ENCODE results near the gene TMEM114.

TMEM114 gene

DNA sequence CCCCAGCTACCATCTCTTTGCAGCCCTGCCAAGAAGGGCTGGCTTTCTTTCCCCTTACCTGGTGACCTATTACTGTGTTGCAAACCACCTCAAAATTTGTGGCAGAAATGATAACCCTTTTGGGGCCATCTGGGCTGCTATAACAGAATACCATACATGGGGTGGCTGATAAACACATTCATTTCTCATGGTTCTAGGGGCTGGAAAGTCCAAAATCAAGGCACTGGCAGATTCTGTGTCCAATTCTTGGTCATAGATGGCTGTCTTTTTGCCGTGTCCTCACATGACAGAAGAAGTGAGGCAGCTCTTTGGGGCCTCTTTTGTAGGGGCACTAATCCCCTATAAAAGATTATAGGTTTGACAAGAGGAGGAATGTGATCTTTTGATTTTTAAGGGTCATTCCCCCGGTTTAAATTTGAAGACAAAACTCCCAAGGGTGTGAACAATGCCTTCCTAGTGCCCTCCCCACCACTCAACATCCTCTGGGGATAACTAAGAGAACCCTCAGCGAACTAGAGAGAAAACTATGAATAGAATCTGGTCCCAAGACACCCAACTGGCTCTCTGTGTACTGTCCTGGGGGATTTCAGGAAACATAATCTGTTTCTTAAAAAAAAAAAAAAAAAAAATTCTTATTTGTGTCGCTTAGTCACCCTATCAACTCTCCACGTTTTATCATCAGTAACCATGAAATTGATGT is 29.5 kb upstream of the TMEM114 start:
- in situ Hi-C loops (cut with HindIII; ENCODE audit: low pct_ligation_motif_present, low pct_unique_long_range_greater_than_20kb, low sequenced_read_pairs): no loop called here
- DNase-seq: no peak

GRCh38 chr16:8614435-8615029 is 24.2 kb upstream of the TMEM114 start:
- in situ Hi-C loops (cut with HindIII; ENCODE audit: low pct_ligation_motif_present, low pct_unique_long_range_greater_than_20kb, low sequenced_read_pairs): no loop called here
- DNase-seq: no peak

- no peak for DNase-seq
- in situ Hi-C loops (cut with HindIII; ENCODE audit: low pct_ligation_motif_present, low pct_unique_long_range_greater_than_20kb, low sequenced_read_pairs): no loop called here
These were observed 21.7 kb upstream of the TMEM114 start for GRCh38 chr16:8611886-8612600.

DNA sequence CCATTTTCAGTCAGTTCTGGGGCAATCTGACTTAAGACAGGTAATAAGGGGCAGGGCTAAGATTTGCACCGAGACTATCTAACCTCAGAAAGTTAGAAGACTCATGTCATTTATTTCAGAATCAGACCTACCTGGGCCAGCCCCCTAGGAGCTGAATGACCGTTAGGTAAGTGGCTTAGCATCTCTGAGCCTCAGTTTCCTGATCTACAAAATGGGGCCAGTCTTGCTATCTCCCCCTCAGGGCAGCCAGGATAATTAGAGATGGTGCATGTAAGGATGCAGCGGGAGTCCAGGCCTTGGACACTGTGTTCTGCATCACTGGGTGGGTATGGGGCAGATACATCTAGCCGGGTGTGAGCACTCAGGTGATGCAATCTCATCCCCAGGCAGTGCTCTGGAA is 20.8 kb upstream of the TMEM114 start:
- in situ Hi-C loops (cut with HindIII; ENCODE audit: low pct_ligation_motif_present, low pct_unique_long_range_greater_than_20kb, low sequenced_read_pairs): no loop called here
- no peak for DNase-seq

- DNase-seq: no peak
- in situ Hi-C loops (cut with HindIII; ENCODE audit: low pct_ligation_motif_present, low pct_unique_long_range_greater_than_20kb, low sequenced_read_pairs): no loop called here
These were observed 16.9 kb upstream of the TMEM114 start for GRCh38 chr16:8607214-8607613.

- in situ Hi-C loops (cut with HindIII; ENCODE audit: low pct_ligation_motif_present, low pct_unique_long_range_greater_than_20kb, low sequenced_read_pairs): no loop called here
- DNase-seq: no peak
These were observed 15.2 kb upstream of the TMEM114 start for GRCh38 chr16:8605554-8605953.

GRCh38 chr16:8600144-8600775 is 9.9 kb upstream of the TMEM114 start:
- DNase-seq: no peak
- in situ Hi-C loops (cut with HindIII; ENCODE audit: low pct_ligation_motif_present, low pct_unique_long_range_greater_than_20kb, low sequenced_read_pairs): no loop called here

DNA sequence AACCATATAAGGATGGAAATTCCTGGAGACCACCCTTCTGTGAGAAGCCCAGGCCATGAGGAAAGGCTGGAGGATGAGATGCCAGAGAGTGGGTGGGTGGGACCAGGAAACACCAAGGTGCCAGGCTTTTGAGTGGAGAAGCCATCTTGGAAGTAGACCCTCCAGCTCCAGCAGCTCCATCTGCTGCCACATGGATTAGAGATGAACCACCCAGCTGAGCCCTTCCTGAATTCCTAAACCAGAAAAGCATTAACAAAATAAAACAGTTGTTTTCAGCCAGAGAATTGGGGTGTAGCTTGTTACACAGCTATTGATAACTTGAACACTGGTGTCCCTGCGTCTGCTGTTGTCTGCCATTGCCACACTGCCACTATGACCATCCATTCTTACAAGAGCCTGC is 6.3 kb upstream of the TMEM114 start:
- no peak for DNase-seq
- in situ Hi-C loops (cut with HindIII; ENCODE audit: low pct_ligation_motif_present, low pct_unique_long_range_greater_than_20kb, low sequenced_read_pairs): no loop called here

- no peak for DNase-seq
- in situ Hi-C loops (cut with HindIII; ENCODE audit: low pct_ligation_motif_present, low pct_unique_long_range_greater_than_20kb, low sequenced_read_pairs): no loop called here
These were observed 5.5 kb upstream of the TMEM114 start for GRCh38 chr16:8595783-8596182.

DNA sequence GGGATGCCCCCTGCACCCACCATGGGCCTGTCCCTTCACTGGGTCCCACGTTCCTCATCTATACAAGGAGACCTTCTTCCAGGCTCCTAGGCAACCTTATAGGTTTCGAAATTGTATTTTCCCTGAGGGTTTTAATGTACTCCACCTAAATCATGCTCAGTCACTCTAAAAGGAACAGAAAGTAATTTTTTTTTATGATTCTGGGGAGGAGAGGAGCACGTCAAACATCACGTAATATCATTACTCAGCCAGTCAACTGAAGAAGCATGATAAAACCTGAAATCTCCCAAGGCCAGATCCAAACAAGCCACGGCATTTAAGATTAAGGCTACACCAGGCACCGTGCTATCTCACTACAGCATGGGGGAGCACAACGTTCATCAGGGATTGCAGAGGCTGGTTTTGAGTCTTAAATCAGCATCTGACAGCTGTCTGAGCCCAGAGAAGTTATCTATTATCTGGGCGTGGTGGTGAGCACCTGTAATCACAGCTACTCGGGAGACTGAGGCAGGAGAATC is 3.9 kb upstream of the TMEM114 start:
- no peak for DNase-seq
- in situ Hi-C loops (cut with HindIII; ENCODE audit: low pct_ligation_motif_present, low pct_unique_long_range_greater_than_20kb, low sequenced_read_pairs): no loop called here

- DNase-seq: no peak
- in situ Hi-C loops (cut with HindIII; ENCODE audit: low pct_ligation_motif_present, low pct_unique_long_range_greater_than_20kb, low sequenced_read_pairs): no loop called here
These were observed 1.1 kb upstream of the TMEM114 start for GRCh38 chr16:8591451-8591850.

GRCh38 chr16:8590811-8591210 is 500 bp upstream of the TMEM114 start:
- in situ Hi-C loops (cut with HindIII; ENCODE audit: low pct_ligation_motif_present, low pct_unique_long_range_greater_than_20kb, low sequenced_read_pairs): no loop called here
- DNase-seq: no peak

- DNase-seq: no peak
- in situ Hi-C loops (cut with HindIII; ENCODE audit: low pct_ligation_motif_present, low pct_unique_long_range_greater_than_20kb, low sequenced_read_pairs): no loop called here
These were observed 1.0 kb downstream of the TMEM114 start for GRCh38 chr16:8589057-8589899.

DNA sequence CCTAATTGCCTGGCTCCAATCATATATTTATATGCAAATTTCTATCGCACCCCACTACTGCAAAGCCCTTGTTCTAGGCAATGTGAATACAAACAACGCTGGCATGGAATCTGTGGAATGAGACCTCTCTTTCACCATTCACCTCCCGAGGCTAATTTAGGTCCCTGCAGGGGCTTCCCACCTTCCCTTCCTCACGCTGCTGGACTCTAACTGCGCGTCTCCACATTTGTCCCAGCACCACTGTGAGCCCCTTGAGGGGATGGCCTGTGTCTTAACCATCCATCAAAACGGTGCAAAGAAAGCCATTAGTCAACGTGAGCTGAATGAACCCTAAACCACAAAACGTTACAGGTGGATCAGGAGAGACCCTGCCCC is 1.6 kb downstream of the TMEM114 start:
- no peak for DNase-seq
- in situ Hi-C loops (cut with HindIII; ENCODE audit: low pct_ligation_motif_present, low pct_unique_long_range_greater_than_20kb, low sequenced_read_pairs): no loop called here

GRCh38 chr16:8587065-8587464 is 3.2 kb downstream of the TMEM114 start:
- in situ Hi-C loops (cut with HindIII; ENCODE audit: low pct_ligation_motif_present, low pct_unique_long_range_greater_than_20kb, low sequenced_read_pairs): no loop called here

GRCh38 chr16:8585857-8586256 is 4.5 kb downstream of the TMEM114 start:
- in situ Hi-C loops (cut with HindIII; ENCODE audit: low pct_ligation_motif_present, low pct_unique_long_range_greater_than_20kb, low sequenced_read_pairs): no loop called here
- DNase-seq: no peak

More at GRCh38 chr16:8587065-8587464, 3.2 kb downstream of the TMEM114 start:
- no peak for DNase-seq

GRCh38 chr16:8585041-8585440 is 5.3 kb downstream of the TMEM114 start:
- DNase-seq: no peak
- in situ Hi-C loops (cut with HindIII; ENCODE audit: low pct_ligation_motif_present, low pct_unique_long_range_greater_than_20kb, low sequenced_read_pairs): no loop called here

DNA sequence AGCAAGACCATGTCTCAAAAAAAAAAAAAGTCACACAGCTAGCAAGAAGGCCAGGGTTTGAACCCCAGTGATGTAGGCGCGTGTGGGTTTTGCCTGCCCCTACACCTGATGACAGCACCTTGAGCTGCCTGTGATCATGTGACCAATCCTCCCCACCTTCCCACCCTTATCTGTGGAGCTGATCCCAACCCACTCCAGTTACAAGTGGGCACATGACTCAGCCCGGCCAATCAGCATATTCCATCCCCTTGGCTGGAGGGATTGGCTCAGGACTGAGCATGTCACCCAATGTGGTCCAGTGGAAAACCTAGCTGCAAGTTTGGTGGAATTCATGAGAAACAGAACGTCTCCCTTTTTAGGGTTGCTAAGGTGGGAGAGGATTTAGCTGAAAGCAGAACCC is 6.6 kb downstream of the TMEM114 start:
- DNase-seq: peak; percentile 27
- in situ Hi-C loops (cut with HindIII; ENCODE audit: low pct_ligation_motif_present, low pct_unique_long_range_greater_than_20kb, low sequenced_read_pairs): no loop called here
